HEK293 (cell line): Measurements from ENCODE around the gene ENAH.

ENCODE experiments used
- ATF2 ChIP-seq: fragments of 450-650 bp; formaldehyde crosslinking; IDR thresholded peaks from 2 replicates; pipeline ENCODE4 v1.5.1; 2016; ENCODE audit warnings: missing biosample characterization, missing genetic modification characterization, low read depth
- CTCF ChIP-seq: fragments of 450-650 bp; formaldehyde crosslinking; IDR thresholded peaks from 2 replicates; pipeline ENCODE4 v1.5.1; 2016; ENCODE audit warnings: missing biosample characterization, missing genetic modification characterization
- HOXD13 ChIP-seq: sonication (generic); formaldehyde crosslinking; IDR thresholded peaks from 2 replicates; pipeline ENCODE4 v1.8.0; 2022; ENCODE audit warnings: missing genetic modification reagents, borderline replicate concordance
- MZF1 ChIP-seq: fragments of 450-650 bp; formaldehyde crosslinking; IDR thresholded peaks from 2 replicates; pipeline ENCODE4 v1.5.1; 2017; ENCODE audit warnings: missing biosample characterization, missing genetic modification characterization, borderline replicate concordance
- PATZ1 ChIP-seq: fragments of 450-650 bp; formaldehyde crosslinking; IDR thresholded peaks from 2 replicates; pipeline ENCODE4 v1.5.1; 2016; ENCODE audit warnings: missing biosample characterization, missing genetic modification characterization
- SALL2 ChIP-seq: fragments of 450-650 bp; formaldehyde crosslinking; IDR thresholded peaks from 2 replicates; pipeline ENCODE4 v1.5.0; 2017; ENCODE audit warnings: missing biosample characterization, mild to moderate bottlenecking, missing genetic modification characterization, borderline replicate concordance
- ZNF324 ChIP-seq: fragments of 450-650 bp; formaldehyde crosslinking; IDR thresholded peaks from 2 replicates; pipeline ENCODE4 v1.5.1; 2016; ENCODE audit warnings: missing biosample characterization, missing genetic modification characterization
- ZNF768 ChIP-seq: fragments of 450-650 bp; formaldehyde crosslinking; IDR thresholded peaks from 2 replicates; pipeline ENCODE4 v1.5.1; 2018; ENCODE audit warnings: missing biosample characterization, mild to moderate bottlenecking, missing genetic modification characterization

DNA sequence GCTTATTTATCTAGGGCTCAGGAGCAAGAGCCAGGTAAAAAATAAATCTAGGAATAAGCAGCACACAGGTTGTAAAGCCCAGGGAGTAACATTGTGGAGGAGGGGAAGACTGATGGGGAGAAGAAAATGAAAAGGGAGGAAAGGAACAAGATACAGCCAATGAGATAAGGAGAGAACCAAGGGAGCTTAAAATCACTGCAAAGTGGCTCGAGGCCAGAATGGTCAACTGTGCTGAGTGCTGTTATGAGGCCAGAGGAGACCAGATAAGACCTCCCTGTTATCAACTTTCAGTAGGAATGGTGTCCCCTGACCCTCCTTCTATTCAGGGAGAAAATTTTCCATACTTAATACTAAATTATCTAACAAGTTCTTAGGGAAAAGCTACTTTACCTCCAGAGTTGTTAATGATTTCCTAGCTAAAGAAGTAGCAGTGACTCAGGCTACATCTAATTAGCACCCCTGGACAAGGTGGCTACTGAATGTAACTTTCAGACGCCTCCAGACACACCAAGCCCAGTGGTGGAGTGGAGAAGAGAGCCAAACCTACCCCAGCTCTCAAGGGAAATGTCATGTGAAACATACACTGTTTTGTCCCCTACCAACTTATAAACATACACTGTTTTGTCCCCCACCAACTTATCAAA is 25.5 kb downstream of the ENAH start:
- no peak for TF ChIP-seq ATF2
- TF ChIP-seq SALL2 (tag by site-specific recombination), result no peak
- no peak for TF ChIP-seq ZNF324 (tag by site-specific recombination)
- TF ChIP-seq PATZ1 (tag by site-specific recombination), result no peak
- no peak for TF ChIP-seq ZNF768 (tag by site-specific recombination)
- no peak for TF ChIP-seq CTCF (tag by site-specific recombination)
- TF ChIP-seq HOXD13 (CRISPR knock-in tag), result no peak
- no peak for TF ChIP-seq MZF1
